Middle frontal gyrus (tissue), 1 donor: Measurements from ENCODE around the gene LAMA3.

Experiments used
- DNase-seq: peaks from one replicate; pipeline ENCODE4 v3.0.0-alpha.2; 2015; ENCODE audit warnings: low spot score; ENCODE audit errors: extremely low spot score

LAMA3 gene

GRCh38 chr18:23936381-23936958 lies 247.2 kb downstream of the LAMA3 start:
- no peak for DNase-seq

- no peak for DNase-seq
Measured at GRCh38 chr18:23938043-23938756, 248.9 kb downstream of the LAMA3 start.

- no peak for DNase-seq
Measured at GRCh38 chr18:23938901-23939341, 249.7 kb downstream of the LAMA3 start.

GRCh38 chr18:23939366-23939765 lies 250.1 kb downstream of the LAMA3 start:
- no peak for DNase-seq

GRCh38 chr18:23939896-23940295 lies 250.6 kb downstream of the LAMA3 start:
- no peak for DNase-seq

- no peak for DNase-seq
Measured at GRCh38 chr18:23941791-23942190, 252.5 kb downstream of the LAMA3 start.

- DNase-seq, result no peak
Measured at GRCh38 chr18:23943104-23943503, 253.9 kb downstream of the LAMA3 start.

GRCh38 chr18:23943903-23944624 lies 254.8 kb downstream of the LAMA3 start:
- peak; percentile 9 for DNase-seq

- DNase-seq, result no peak
Measured at GRCh38 chr18:23945416-23946079, 256.3 kb downstream of the LAMA3 start.

GRCh38 chr18:23949863-23950262 lies 260.6 kb downstream of the LAMA3 start:
- DNase-seq, result no peak

- DNase-seq, result no peak
Measured at GRCh38 chr18:23950644-23951043, 261.4 kb downstream of the LAMA3 start.

GRCh38 chr18:23951206-23951605 lies 262.0 kb downstream of the LAMA3 start:
- DNase-seq, result no peak

GRCh38 chr18:23953984-23954383 lies 264.7 kb downstream of the LAMA3 start:
- DNase-seq, result no peak

GRCh38 chr18:23956483-23956882 lies 267.2 kb downstream of the LAMA3 start:
- no peak for DNase-seq

- DNase-seq, result no peak
Measured at GRCh38 chr18:23958036-23958435, 268.8 kb downstream of the LAMA3 start.

- DNase-seq, result no peak
Measured at GRCh38 chr18:23963443-23964165, 274.4 kb downstream of the LAMA3 start.

- no peak for DNase-seq
Measured at GRCh38 chr18:23964282-23965238, 275.3 kb downstream of the LAMA3 start.

- DNase-seq, result no peak
Measured at GRCh38 chr18:23966909-23967308, 277.7 kb downstream of the LAMA3 start.

- no peak for DNase-seq
Measured at GRCh38 chr18:23967321-23968089, 278.3 kb downstream of the LAMA3 start.
